COLO668 (cell line): ENCODE measurements around the gene ENDOV.

ENCODE experiments used
- DNase-seq: peaks from one replicate; lab custom pipeline; 2025; ENCODE audit not compliant: unreplicated experiment; lab: John Stamatoyannopoulos, UW

ENDOV gene

GRCh38 chr17:80465327-80465974, 50.5 kb downstream of the ENDOV start:
- no peak for DNase-seq

DNA sequence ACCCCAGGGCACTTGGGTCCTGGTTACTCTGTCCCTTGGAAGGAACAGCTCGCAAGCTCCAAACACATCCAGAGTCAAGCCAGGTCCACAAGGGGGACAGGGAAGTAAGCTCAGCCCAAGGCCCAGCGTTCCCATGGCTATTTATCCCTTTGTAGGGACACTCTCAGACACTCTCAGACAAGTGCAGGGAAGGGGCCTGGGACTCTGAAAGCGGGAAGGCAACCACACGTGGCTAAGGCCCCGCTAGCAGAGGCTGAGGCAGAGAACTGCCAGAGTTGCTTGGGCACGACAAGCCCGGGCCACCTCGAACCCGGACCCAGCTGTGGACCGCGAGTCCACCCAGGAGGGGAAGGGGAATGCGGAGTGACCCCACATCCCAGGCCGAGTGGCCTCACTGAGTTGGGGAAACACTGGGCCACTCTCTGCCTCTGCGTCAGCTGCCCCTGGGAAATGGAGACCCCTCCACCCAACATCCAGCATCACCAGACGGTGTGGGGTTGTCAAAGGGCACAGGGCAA, 51.3 kb downstream of the ENDOV start:
- DNase-seq, result no peak

DNA sequence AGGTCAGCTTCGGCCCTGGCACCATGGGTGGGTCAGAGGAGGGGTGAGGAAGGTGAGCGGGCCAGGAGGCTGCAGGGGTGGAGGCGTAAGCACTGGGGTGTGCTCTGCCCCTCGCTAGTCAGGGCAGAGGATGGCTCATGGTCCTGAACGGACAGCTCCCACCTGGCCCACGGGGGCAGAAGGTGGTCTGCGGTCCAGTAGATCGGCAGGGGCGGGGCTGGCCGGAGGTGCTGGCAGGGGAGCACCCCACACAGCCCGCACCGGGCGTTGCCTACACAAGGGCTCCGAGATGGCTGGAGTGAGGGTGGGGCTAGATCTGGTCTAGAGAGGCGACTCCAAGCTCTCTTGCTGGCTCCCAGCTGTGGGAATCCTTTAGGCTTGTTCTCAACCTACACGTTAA, 53.3 kb downstream of the ENDOV start:
- no peak for DNase-seq

DNA sequence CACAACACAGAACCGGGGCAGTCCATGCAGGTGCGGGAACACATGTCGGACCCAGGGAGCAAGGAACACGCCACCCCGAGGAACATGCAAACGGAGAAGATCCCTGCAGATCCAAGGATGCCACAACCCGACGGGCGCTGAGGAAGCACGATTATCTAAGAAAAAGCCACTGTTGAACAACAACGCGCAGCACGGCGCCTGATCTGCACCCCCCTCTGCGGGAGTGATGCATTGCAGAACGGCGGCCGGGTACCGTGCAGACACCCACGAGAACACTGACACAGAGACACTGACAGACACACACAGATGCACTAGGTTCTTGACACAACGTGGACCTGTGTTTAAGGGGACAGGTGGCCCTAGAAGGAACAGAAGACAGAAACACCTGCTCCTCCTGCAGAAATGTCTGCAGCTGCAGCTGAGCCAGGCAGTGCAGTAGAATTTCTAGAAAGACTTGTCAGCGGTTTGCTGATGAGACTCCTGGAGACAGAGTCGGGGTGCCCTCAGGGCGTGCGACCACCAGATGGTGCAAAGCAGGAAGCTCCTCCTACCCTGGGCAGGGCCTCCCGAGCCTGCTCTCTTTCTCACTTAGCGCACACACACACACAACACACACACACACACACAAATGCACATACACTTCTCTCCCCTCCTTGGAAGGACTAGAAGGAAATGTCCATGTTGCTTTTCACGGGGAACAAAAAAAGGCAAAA, 54.0 kb downstream of the ENDOV start:
- no peak for DNase-seq

GRCh38 chr17:80469667-80470066, 54.7 kb downstream of the ENDOV start:
- DNase-seq, result no peak

DNA sequence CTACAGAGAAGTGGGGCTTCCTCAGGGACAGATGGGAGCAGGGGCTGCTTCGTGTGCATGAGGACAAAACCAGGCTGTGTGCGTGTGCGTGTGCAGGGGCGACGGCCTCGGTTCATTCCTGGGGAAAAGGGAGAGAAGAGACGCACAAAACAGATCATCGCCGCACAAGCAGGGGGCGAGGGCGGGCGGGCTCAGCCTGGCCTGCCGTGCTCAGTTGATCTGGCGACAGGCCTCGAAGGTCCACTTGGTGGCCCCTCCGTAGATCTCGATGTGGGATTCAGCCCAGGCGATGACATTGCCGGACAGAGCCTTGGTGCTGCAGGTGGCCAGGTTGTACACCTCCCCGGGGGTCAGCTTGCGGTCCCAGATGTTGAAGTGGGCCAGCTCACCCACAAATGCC, 55.6 kb downstream of the ENDOV start:
- DNase-seq, result no peak

DNA sequence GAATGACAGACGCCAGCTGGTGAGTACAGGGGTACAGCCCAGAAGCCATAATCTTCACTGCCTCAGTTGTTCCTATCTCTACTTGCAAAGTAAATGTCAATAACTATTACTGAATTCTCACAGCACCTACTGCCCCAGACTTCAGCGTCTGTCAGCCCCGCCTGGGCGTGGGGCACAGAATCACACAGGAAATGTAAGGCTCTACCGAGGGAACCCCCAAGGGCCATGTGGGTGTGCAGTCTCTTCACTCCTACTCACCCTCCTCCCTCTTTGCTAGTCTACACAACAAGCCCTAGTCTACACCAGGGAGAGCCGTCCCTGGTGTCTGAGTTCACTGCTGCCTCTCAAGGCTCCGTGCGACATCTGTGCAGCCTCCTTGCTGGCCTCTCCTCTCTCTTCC, 57.0 kb downstream of the ENDOV start:
- DNase-seq, result no peak

- no peak for DNase-seq
Measured at GRCh38 chr17:80472996-80473395, 58.0 kb downstream of the ENDOV start.

GRCh38 chr17:80473701-80474100, 58.7 kb downstream of the ENDOV start:
- no peak for DNase-seq

GRCh38 chr17:80474231-80474960, 59.4 kb downstream of the ENDOV start:
- DNase-seq, result no peak

DNA sequence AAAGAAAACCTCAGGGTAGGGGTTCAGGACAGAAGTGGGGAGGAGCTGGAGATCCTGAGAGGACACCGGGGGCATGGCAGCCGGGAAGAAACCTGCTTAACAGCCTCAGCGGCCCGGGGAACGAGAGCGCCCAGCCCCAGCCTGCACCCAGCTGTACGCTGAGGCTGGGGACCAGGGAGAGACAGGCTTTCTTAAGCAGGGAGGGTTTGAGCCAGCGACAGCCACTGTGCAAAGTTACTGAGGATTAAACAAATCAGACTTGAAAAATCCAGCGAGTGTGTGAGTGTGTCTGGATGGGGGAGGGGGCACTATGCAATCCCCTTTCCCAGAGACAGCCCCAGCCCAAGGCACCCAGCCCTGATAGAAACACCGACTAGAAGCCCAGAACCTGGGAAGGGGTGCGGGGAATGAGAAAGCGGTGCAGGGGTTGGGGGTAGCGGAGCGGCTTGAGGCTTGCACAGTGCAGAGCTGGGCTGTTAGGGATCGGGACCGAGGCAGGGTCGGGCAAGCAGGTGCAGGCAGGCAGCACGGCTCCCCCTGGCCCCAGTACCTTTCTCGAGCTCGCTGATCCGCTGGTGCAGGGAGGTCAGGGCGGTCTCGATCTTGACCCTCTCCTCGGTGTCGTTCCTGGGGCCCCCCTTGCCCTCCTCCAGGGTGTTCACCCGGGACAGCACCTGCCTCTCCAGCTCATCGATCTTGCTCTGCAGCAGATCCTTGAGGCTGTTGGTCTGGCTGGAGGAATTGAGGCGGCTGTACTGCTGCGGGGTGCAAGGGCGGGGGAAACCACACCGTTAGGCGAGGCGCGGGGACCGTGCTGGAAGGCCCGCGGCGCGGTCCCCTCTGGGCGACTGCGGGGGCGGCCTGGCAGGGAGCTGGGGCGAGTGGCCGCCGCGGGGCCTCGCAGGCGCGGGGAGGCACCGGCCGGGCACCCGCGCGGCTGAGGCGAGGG, 60.3 kb downstream of the ENDOV start:
- DNase-seq, result peak; percentile 29

GRCh38 chr17:80475910-80476876, 61.2 kb downstream of the ENDOV start, which contains the start of gene NPTX1:
Gene NPTX1 (minus strand): TSS chr17:80476607. CDS start chr17:80476446, 161 bp downstream.
- DNase-seq, result peak; percentile 58

DNA sequence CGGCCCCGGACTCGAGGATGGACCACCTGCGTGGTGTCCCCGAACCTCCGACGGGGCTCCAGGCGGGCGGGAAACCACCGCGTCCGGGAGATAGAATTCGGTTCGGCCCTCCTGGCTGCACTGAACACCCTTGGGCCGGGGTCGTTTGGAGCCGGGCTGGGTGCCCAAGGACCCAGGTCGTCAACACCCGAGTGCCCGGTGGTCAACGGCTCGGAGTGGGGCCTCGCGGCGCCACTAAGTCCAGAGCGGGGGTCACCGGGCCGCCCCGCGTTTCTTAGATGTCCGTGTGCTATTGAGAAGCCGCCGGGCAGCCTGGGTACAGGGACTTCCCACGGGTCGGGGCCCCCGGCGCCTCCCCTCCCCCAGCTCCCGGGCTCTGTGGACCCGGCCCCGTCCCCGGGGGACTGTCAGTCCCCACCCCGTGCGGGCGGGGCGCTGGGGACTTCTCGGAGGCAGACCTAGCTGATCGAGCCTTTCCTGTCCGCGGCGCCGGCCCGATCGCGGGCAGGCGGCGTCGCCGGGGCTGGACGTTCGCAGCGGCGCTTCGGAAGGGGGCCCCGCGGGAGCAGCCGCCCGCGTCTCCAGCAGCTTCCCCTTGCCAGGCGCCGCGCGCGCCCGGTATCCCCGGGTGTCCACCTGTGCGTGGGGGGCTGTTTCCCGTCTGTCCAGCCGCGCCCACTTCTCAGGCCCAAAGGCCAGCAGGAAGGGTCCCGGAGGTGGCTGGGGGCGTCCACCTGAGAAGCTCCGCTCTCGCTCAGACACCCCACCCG, 62.1 kb downstream of the ENDOV start:
- DNase-seq, result peak; percentile 61

- DNase-seq, result peak; percentile 65
Measured at GRCh38 chr17:80477647-80478478, 62.9 kb downstream of the ENDOV start.

GRCh38 chr17:80478487-80479245, 63.7 kb downstream of the ENDOV start:
- no peak for DNase-seq

- DNase-seq, result no peak
Measured at GRCh38 chr17:80479246-80479566, 64.2 kb downstream of the ENDOV start.

- no peak for DNase-seq
Measured at GRCh38 chr17:80480248-80480647, 65.3 kb downstream of the ENDOV start.
